Peyer's patch (tissue), 4 donors: ENCODE results near the gene BARX2. TPM values are rescaled to one million over a fixed set of nuclear protein-coding genes. Genes with fewer than 3 reads are reported as not detected.
"Not testable (repeated sequence)": the region's sequence is repeated elsewhere in the genome, so short reads cannot be mapped to it uniquely, and the experiment has no call there.

Source experiments
- DNase-seq, 3 donors: peaks; one replicate each; pipeline ENCODE4 v3.0.0-alpha.2; 2017 to 2019
- H3K27ac ChIP-seq, 4 donors: fragments of 200-600 bp; sonication (generic); one replicate each; pipeline ENCODE4 v1.5.1; 2016 to 2019
- H3K27me3 ChIP-seq, 2 donors: fragments of 200-600 bp; sonication (generic); one replicate each; pipeline ENCODE4 v1.5.1; 2019
- H3K36me3 ChIP-seq, 3 donors: fragments of 200-600 bp; sonication (generic); one replicate each; pipeline ENCODE4 v1.5.1; 2016 to 2019
- H3K4me1 ChIP-seq, 4 donors: fragments of 200-600 bp; sonication (generic); one replicate each; pipeline ENCODE4 v1.5.1; 2016 to 2019
- H3K4me3 ChIP-seq, 4 donors: fragments of 200-600 bp; sonication (generic); 1 replicate in 3 of 4; 2 replicates in 1 of 4; pipeline ENCODE4 v1.5.1; 2016 to 2019; ENCODE audit warnings: mild to moderate bottlenecking in 1 of 4
- H3K9me3 ChIP-seq, 4 donors: fragments of 200-600 bp; sonication (generic); one replicate each; pipeline ENCODE4 v1.5.1; 2016 to 2019; ENCODE audit warnings: mild to moderate bottlenecking in 1 of 4
- POLR2A ChIP-seq, 2 donors: fragments of 450-650 bp; IDR thresholded peaks; one replicate each; pipeline ENCODE4 v1.5.1; 2017; ENCODE audit warnings: antibody characterized with exemption in 2 of 2, mild to moderate bottlenecking in 2 of 2, moderate library complexity in 2 of 2
- total RNA-seq, 4 donors: library from RNA; depleted of rRNA; stranded (reverse); fragments of >200 nt; gene quantifications; one replicate each; pipeline ENCODE4 v1.1.0, GENCODE V29; 2016
- TF ChIP-seq, protein P1 (sequence below), 6 experiments: fragments of 450-650 bp in 4 of 6; fragments of 200-600 bp in 2 of 6; sonication (generic) in 1 of 6; IDR thresholded peaks; one replicate each; pipeline ENCODE4 v1.5.1; 2017 to 2019; ENCODE audit warnings: antibody characterized with exemption in 6 of 6, mild to moderate bottlenecking in 3 of 6, moderate library complexity in 1 of 6

Gene BARX2, protein sequence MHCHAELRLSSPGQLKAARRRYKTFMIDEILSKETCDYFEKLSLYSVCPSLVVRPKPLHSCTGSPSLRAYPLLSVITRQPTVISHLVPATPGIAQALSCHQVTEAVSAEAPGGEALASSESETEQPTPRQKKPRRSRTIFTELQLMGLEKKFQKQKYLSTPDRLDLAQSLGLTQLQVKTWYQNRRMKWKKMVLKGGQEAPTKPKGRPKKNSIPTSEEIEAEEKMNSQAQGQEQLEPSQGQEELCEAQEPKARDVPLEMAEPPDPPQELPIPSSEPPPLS
- total RNA-seq: 10 to 100 TPM in 3 of 4 donors, 1 to 10 TPM in 1; 1.7 to 19.8 (median 15.7) TPM

DNA sequence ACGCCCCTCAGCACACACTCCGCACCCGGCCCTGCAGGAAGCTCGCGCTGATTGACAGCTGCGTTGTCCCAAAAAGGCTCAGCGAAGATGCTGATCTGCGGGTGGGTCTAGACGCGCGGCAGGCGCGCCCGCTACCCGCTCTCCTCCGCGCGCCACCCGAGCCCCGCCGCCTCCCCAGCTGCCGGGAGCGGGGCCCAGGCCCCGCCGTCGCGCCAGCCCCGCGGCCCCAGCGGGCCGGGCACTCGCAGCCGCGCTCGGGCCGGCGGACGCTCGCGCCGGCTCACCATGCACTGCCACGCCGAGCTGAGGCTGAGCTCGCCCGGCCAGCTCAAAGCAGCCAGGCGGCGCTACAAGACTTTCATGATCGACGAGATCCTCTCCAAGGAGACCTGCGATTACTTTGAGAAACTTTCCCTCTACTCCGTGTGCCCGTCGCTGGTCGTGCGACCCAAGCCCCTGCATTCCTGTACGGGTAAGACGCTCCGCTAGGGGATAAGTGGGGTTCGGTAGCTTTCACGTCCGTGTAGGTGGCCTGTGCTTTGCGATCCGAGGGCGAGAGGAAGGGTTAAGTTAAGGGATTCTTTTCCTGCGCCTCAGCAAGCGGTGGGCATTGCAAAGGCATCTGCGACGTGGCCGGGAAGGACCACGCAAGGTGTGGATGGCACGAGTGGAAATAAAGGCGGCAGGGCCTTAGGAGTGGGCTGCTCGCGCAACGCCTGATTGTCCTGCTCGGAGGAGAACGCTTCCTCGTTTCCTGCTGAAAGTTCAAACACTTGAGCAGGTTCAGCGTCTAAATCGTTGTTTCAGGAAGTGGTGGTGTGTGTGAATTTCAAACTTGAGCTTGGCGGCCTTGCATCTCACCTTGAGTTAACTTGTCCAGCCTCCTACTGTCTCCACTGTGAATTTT, at the start of gene BARX2:
Gene BARX2, plus strand, starts transcription at position 98 of the 907 bp plus-strand sequence. Its CDS starts 188 bp downstream, at position 286.
- Histone ChIP-seq H3K27ac (peak within 1 kb of the TSS in 3 of 4 donors; percentile 83 to 95 (median 89)), H3K4me1 (peaks cover 0 to 27% (median 0%) of the 10 kb centered on the region in 4 donors), H3K27me3 (peaks cover 0 to 11% of the 10 kb centered on the region in 2 donors)

DNA sequence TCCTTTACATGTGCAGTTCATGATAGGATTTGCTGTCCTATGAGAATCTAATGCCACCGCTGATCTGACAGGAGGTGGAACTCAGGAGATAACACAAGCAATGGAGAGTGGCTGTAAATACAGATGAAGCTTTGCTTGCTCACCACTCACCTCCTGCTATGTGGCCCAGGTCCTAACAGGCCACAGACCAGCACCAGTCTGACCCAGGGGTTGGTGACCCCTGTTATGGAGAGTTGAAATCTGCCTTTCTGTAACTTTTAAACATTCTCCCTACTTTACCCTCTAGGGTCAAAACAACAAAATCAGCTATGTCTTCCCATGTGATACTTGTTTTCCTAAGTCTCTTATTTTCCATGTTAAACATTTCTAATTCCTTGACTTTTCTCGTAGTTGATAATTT, 48.7 kb upstream of the BARX2 start:
- no peaks in the 10 kb centered on the region for H3K9me3 ChIP-seq
- no peak overlapping the region for H3K4me3 ChIP-seq
- no peak overlapping the region for H3K27ac ChIP-seq
- no peak for DNase-seq
- H3K4me1 ChIP-seq: peaks cover 0 to 6% (median 3%) of the 10 kb centered on the region in 4 donors
- H3K27me3 ChIP-seq: no peaks in the 10 kb centered on the region
- H3K36me3 ChIP-seq: no peaks in the 10 kb centered on the region
- no peak for TF ChIP-seq POLR2A (IDR thresholded peaks at IDR 0.05)
- TF ChIP-seq, protein P1, sequence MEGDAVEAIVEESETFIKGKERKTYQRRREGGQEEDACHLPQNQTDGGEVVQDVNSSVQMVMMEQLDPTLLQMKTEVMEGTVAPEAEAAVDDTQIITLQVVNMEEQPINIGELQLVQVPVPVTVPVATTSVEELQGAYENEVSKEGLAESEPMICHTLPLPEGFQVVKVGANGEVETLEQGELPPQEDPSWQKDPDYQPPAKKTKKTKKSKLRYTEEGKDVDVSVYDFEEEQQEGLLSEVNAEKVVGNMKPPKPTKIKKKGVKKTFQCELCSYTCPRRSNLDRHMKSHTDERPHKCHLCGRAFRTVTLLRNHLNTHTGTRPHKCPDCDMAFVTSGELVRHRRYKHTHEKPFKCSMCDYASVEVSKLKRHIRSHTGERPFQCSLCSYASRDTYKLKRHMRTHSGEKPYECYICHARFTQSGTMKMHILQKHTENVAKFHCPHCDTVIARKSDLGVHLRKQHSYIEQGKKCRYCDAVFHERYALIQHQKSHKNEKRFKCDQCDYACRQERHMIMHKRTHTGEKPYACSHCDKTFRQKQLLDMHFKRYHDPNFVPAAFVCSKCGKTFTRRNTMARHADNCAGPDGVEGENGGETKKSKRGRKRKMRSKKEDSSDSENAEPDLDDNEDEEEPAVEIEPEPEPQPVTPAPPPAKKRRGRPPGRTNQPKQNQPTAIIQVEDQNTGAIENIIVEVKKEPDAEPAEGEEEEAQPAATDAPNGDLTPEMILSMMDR (IDR thresholded peaks at IDR 0.05): no peak

More for the DNA sequence above, at the start of gene BARX2:
- no peaks in the 10 kb centered on the region for H3K9me3 ChIP-seq
- H3K4me3 ChIP-seq: peak within 1 kb of the TSS in 3 of 4 donors; percentile 34 to 65 (median 63)
- no peaks in the 10 kb centered on the region for H3K36me3 ChIP-seq
- peak in 2 of 3 donors; percentile 81 to 87 for DNase-seq
- TF ChIP-seq, protein P1 (IDR thresholded peaks at IDR 0.05): peak in 4 of 6 experiments; percentile 26 to 79 (median 72)
- peak; percentile 31 for TF ChIP-seq POLR2A (IDR thresholded peaks at IDR 0.05)

DNA sequence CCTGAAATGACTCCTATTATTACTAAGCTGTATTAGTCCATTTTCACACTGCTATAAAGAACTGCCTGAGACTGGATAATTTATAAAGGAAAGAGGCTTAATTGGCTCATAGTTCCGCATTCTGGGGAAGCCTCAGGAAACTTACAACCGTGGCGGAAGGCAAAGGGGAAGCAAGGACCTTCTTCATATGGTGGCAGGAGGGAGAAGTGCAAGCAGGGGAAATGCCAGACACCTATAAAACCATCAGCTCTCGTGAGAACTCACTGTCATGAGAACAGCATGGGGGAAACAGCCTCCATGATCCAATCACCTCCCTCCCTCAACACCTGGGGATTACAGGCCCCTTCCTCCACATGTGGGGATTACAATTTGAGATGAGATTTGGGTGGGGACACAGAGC, 47.9 kb upstream of the BARX2 start:
- not testable (repeated sequence) for H3K27ac ChIP-seq, H3K4me1 ChIP-seq, H3K9me3 ChIP-seq, DNase-seq, H3K27me3 ChIP-seq, H3K4me3 ChIP-seq, H3K36me3 ChIP-seq

DNA sequence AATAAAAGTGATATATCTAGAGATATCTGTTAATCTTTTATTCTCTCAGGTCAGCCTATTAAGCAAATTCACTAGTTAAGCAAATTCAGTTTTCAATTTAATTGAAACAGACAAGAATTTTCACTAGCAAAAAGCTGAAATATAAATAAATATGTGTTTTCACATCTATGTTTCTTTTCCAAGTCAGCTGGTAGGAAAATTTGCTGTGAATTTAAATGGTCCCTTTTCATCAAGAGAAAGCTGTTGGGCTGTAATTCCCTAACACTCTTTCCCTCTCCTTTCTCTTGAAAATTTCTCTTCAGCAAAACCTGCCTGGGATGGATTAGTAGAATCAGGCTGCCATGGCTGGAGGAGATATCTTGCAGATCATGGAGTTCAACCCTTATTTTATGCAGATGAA, 46.9 kb upstream of the BARX2 start:
- no peaks in the 10 kb centered on the region for H3K27me3 ChIP-seq
- no peaks in the 10 kb centered on the region for H3K36me3 ChIP-seq
- no peaks in the 10 kb centered on the region for H3K9me3 ChIP-seq
- peaks cover 0 to 6% (median 3%) of the 10 kb centered on the region in 4 donors for H3K4me1 ChIP-seq
- TF ChIP-seq, protein P1 (IDR thresholded peaks at IDR 0.05): no peak
- TF ChIP-seq POLR2A (IDR thresholded peaks at IDR 0.05): no peak
- H3K4me3 ChIP-seq: no peak overlapping the region
- no peak overlapping the region for H3K27ac ChIP-seq
- DNase-seq: no peak

DNA sequence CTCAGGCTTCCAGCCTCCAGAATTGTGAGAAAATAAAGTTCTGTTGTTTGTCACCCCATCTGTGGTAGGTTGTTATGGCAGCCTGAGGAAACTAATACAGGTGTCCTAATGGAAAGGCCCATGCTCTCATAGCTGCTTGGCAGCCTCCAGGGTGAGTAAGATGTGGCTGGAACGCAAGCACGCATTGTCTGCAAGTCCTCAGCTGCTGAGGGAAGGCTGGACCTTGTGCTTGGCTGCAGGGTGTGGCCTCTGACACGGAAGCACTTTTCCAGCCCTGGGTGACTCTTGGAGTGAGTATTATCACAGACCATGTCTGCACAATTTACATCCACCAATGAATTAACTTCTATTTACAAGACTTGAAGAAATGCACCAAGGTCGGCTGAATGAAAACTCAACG, 44.4 kb upstream of the BARX2 start:
- H3K27me3 ChIP-seq: no peaks in the 10 kb centered on the region
- TF ChIP-seq POLR2A (IDR thresholded peaks at IDR 0.05): no peak
- TF ChIP-seq, protein P1 (IDR thresholded peaks at IDR 0.05): peak in 1 of 6 experiments; percentile 7
- no peaks in the 10 kb centered on the region for H3K4me1 ChIP-seq
- H3K27ac ChIP-seq: no peak overlapping the region
- H3K36me3 ChIP-seq: no peaks in the 10 kb centered on the region
- no peak overlapping the region for H3K4me3 ChIP-seq
- no peaks in the 10 kb centered on the region for H3K9me3 ChIP-seq
- peak in 2 of 3 donors; percentile 78 to 80 for DNase-seq

DNA sequence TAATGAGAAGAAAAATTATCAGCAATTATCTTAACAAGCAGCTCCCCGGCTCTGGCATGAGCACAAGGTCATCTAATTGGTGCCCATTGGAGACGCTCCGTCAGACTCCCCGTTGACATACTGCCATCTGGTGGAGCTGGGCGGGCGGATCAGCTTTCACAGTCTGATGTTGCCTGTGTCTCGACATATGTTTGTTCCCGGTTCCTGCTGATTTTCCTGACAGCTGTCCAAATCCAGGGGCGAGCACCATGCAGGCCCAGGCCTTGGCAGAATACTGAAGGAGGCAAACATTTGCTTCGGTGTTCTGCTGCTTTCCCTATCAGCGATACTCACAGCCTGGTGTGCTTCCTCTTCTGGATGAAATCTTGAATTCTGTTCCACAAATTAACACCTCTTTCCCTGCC, 43.8 kb upstream of the BARX2 start:
- Histone ChIP-seq H3K4me3 (no peak overlapping the region), H3K27me3 (no peaks in the 10 kb centered on the region), H3K9me3 (no peaks in the 10 kb centered on the region), H3K4me1 (no peaks in the 10 kb centered on the region), H3K27ac (no peak overlapping the region), H3K36me3 (no peaks in the 10 kb centered on the region)
- peak; percentile 54 to 90 (median 88) for DNase-seq
- TF ChIP-seq, protein P1 (IDR thresholded peaks at IDR 0.05): peak; percentile 20 to 93 (median 80)
- TF ChIP-seq POLR2A (IDR thresholded peaks at IDR 0.05): no peak
